ENCODE data around the gene CLEC3B. TPM values are rescaled to one million over a fixed set of nuclear protein-coding genes. Genes with fewer than 3 reads are reported as not detected.

CLEC3B gene
- total and polyA plus RNA-seq, 2 donors (not counting 1 experiment from before 2014, with no cell fraction given) = 56.3 to 87.2 TPM

DNA sequence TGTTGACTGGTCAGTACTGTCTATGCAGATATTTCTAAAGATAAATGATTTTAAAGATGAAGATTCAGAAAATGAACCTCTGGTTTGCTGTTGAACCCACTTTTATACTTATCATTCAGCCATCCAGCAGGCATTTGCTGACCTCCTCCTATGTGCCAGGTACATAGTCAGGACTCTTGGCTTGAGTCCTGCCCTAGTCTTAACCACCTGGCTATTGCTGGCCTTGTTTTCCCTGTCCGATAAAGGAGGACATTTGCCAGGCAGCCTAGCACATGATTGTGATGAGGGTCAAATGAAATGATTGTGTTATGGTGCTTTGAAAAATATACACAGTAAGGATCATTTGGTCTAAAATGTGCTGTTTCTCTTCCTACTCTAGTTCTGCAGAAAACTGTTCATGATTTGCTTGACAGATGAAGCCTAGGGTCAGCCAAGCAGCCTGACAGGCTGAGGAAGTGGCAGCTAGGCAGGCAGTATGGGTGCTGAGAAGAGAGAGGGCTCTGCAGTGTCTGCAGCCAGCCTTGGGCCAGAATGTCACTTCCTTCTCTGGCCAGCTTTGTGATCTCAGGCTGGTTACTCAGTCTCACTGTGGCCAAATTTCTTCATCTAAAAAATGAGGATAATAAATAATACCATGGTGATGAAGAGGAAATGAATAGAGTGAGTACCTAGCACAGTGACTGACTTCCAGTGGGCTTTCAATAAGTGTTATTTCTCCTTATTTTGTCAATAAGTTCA lies 36.3 kb upstream of the CLEC3B start:
- Histone ChIP-seq H3K4me1 (ENCODE audit: control insufficient read depth, extremely low read depth, insufficient read depth, low read length) (peaks cover 20% of the 10 kb centered on the region), H3K27me3 (ENCODE audit: control insufficient read depth, insufficient read depth, low read length) (no peaks in the 10 kb centered on the region), H3K4me2 (ENCODE audit: extremely low read depth, insufficient read depth, low read length) (no peak overlapping the region), H3K4me3 (replicated peaks in 1 of 4; ENCODE audit: control extremely low read depth in 1 of 4, insufficient read depth in 1 of 4, low read depth in 3 of 4, low read length in 4 of 4) (no peak overlapping the region), H3K9ac (ENCODE audit: insufficient read depth, low read length) (no peak overlapping the region), H3K36me3 (ENCODE audit: control insufficient read depth, insufficient read depth, low read length) (peaks cover 3% of the 10 kb centered on the region), H2AFZ (ENCODE audit: low read length) (no peak overlapping the region), H3K27ac (ENCODE audit: insufficient read depth, low read length) (no peak overlapping the region), H3K79me2 (ENCODE audit: control insufficient read depth, insufficient read depth, low read length) (peaks cover 9% of the 10 kb centered on the region), H4K20me1 (ENCODE audit: control insufficient read depth, extremely low read depth, insufficient read depth, low read length) (no peaks in the 10 kb centered on the region), H3K9me3 (ENCODE audit: control insufficient read depth, insufficient read depth, low read depth, low read length) (no peaks in the 10 kb centered on the region)
- TF ChIP-seq, protein P1, sequence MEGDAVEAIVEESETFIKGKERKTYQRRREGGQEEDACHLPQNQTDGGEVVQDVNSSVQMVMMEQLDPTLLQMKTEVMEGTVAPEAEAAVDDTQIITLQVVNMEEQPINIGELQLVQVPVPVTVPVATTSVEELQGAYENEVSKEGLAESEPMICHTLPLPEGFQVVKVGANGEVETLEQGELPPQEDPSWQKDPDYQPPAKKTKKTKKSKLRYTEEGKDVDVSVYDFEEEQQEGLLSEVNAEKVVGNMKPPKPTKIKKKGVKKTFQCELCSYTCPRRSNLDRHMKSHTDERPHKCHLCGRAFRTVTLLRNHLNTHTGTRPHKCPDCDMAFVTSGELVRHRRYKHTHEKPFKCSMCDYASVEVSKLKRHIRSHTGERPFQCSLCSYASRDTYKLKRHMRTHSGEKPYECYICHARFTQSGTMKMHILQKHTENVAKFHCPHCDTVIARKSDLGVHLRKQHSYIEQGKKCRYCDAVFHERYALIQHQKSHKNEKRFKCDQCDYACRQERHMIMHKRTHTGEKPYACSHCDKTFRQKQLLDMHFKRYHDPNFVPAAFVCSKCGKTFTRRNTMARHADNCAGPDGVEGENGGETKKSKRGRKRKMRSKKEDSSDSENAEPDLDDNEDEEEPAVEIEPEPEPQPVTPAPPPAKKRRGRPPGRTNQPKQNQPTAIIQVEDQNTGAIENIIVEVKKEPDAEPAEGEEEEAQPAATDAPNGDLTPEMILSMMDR (conservative IDR thresholded peaks at IDR 0.05 in 1 of 2, IDR thresholded peaks at IDR 0.05 in 1 of 2; ENCODE audit: low read depth in 1 of 2, low read length in 2 of 2) = no peak
- no peak for TF ChIP-seq EZH2 (IDR thresholded peaks at IDR 0.05; ENCODE audit: low read length, missing control alignments)
- no peak for DNase-seq (ENCODE audit: low read depth in 2 of 2)

DNA sequence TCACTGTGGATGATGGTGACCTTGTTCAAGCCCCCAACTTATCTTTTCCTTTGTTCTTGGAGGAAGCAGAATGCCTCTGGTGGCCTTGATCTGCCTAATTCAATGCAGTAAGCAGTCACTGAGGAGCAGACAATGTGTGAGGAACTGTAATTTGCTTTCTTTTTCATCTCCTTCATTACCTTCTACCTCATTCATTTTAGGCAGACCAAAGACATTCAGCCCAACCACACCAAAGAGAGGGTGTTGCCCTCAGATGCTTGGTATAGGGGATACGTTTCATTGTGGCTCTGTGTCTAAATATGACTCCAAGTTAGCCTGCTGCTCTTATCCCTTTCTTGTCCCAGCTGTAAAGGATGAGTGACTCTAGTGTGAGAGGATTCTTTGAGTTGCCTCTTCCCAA lies 34.8 kb upstream of the CLEC3B start:
- TF ChIP-seq, protein P1 (conservative IDR thresholded peaks at IDR 0.05 in 1 of 2, IDR thresholded peaks at IDR 0.05 in 1 of 2; ENCODE audit: low read depth in 1 of 2, low read length in 2 of 2) = no peak
- no peak for TF ChIP-seq EZH2 (IDR thresholded peaks at IDR 0.05; ENCODE audit: low read length, missing control alignments)
- Histone ChIP-seq H4K20me1 (ENCODE audit: control insufficient read depth, extremely low read depth, insufficient read depth, low read length) (no peaks in the 10 kb centered on the region), H3K79me2 (ENCODE audit: control insufficient read depth, insufficient read depth, low read length) (peaks cover 11% of the 10 kb centered on the region)

DNA sequence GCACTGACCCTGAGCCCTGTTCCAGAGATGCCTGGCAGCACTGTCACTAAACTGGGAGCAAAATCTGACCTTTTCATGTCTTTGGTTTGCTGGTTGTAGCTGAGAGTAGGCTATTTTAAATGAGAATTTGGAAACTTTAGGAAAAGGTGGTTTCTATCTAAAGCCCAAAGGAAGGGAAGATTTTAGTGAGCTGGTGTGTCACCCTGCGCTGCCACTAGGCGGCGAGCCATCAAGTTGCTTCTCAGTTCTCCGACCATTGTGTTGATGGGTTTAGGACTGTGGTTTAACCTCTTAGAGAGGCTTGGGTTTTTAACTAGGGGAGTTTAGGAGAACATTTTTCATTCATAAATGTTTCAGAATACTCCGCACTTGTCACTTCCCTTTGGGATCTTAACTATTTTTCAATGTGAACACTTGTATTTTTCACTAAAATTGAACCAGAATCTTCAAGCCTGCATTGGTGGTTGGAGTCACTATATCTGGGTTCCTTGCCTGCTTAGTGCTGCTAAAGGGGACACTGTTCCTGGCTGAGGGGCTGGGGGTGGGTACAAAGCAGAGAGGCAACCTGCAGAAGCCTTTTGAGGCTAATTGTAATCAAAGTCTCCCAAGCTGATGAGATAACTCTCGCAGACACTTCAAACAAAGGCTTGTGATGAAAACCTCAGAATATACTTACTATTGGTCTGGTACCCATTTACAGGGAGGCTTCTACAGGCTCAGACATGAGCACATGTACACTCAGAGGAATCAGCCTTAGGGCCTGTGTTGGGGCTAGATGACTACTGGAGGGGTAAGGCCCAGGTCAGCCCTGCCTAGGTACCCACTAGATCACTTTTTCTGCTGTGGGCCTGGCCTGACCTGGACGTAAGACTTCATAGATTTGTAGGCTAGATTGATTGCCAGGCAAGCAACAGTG lies 33.3 kb upstream of the CLEC3B start:
- no peak for TF ChIP-seq EZH2 (IDR thresholded peaks at IDR 0.05; ENCODE audit: low read length, missing control alignments)
- TF ChIP-seq, protein P1 (conservative IDR thresholded peaks at IDR 0.05 in 1 of 2, IDR thresholded peaks at IDR 0.05 in 1 of 2; ENCODE audit: low read depth in 1 of 2, low read length in 2 of 2) = peak; percentile 54 to 77
- Histone ChIP-seq H3K9ac (ENCODE audit: insufficient read depth, low read length) (no peak overlapping the region), H3K36me3 (ENCODE audit: control insufficient read depth, insufficient read depth, low read length) (peaks cover 8% of the 10 kb centered on the region), H2AFZ (ENCODE audit: low read length) (no peak overlapping the region), H3K79me2 (ENCODE audit: control insufficient read depth, insufficient read depth, low read length) (peaks cover 8% of the 10 kb centered on the region), H3K27me3 (ENCODE audit: control insufficient read depth, insufficient read depth, low read length) (no peaks in the 10 kb centered on the region), H3K4me3 (replicated peaks in 1 of 4; ENCODE audit: control extremely low read depth in 1 of 4, insufficient read depth in 1 of 4, low read depth in 3 of 4, low read length in 4 of 4) (no peak overlapping the region), H3K27ac (ENCODE audit: insufficient read depth, low read length) (peak overlapping the region; percentile 60), H3K4me2 (ENCODE audit: extremely low read depth, insufficient read depth, low read length) (peak overlapping the region; percentile 17), H3K9me3 (ENCODE audit: control insufficient read depth, insufficient read depth, low read depth, low read length) (no peaks in the 10 kb centered on the region), H3K4me1 (ENCODE audit: control insufficient read depth, extremely low read depth, insufficient read depth, low read length) (peaks cover 29% of the 10 kb centered on the region), H4K20me1 (ENCODE audit: control insufficient read depth, extremely low read depth, insufficient read depth, low read length) (no peaks in the 10 kb centered on the region)
- DNase-seq (ENCODE audit: low read depth in 2 of 2) = peak in 1 of 2 donors; percentile 29

More for the DNA sequence above, 34.8 kb upstream of the CLEC3B start:
- no peak overlapping the region for H3K4me2 ChIP-seq (ENCODE audit: extremely low read depth, insufficient read depth, low read length)
- H3K9ac ChIP-seq (ENCODE audit: insufficient read depth, low read length) = no peak overlapping the region
- no peak overlapping the region for H3K27ac ChIP-seq (ENCODE audit: insufficient read depth, low read length)
- H3K9me3 ChIP-seq (ENCODE audit: control insufficient read depth, insufficient read depth, low read depth, low read length) = no peaks in the 10 kb centered on the region
- H2AFZ ChIP-seq (ENCODE audit: low read length) = no peak overlapping the region
- no peak overlapping the region for H3K4me3 ChIP-seq (replicated peaks in 1 of 4; ENCODE audit: control extremely low read depth in 1 of 4, insufficient read depth in 1 of 4, low read depth in 3 of 4, low read length in 4 of 4)
- DNase-seq (ENCODE audit: low read depth in 2 of 2) = no peak
- H3K4me1 ChIP-seq (ENCODE audit: control insufficient read depth, extremely low read depth, insufficient read depth, low read length) = peaks cover 29% of the 10 kb centered on the region
- peaks cover 5% of the 10 kb centered on the region for H3K36me3 ChIP-seq (ENCODE audit: control insufficient read depth, insufficient read depth, low read length)
- no peaks in the 10 kb centered on the region for H3K27me3 ChIP-seq (ENCODE audit: control insufficient read depth, insufficient read depth, low read length)

Measured in fibroblast of lung (primary cell).